IMR-90 (cell line): ENCODE data around the gene B3GNT9. TPM values are rescaled to one million over a fixed set of nuclear protein-coding genes. Genes with fewer than 3 reads are reported as not detected.

ENCODE experiments used
- ATAC-seq: fragments of 200-7000 bp; cut with Tn5 transposase; 2 replicates; pipeline ENCODE4 v1.9.1; 2020; ENCODE audit warnings: low read depth, mild to moderate bottlenecking, moderate library complexity
- BruUV-seq: library from RNA; stranded (reverse); fragments of 400-500 nt; replicated peaks from 2 replicates; lab custom pipeline; 2021; lab: Mats Ljungman, UMichigan
- CTCF ChIA-PET: fragments of 300-600 bp; formaldehyde crosslinking; extraction: SDS; loops from one replicate; lab custom pipeline; 2021; ENCODE audit warnings: antibody characterized with exemption; lab: Yijun Ruan, JAX
- POLR2A ChIA-PET: fragments of 300-600 bp; sonication (Branson Sonifier 250); formaldehyde crosslinking; loops from one replicate; lab custom pipeline; 2022; ENCODE audit warnings: antibody characterized with exemption; ENCODE audit not compliant: unreplicated experiment; lab: Charles Lee
- DNase-seq: peaks from one replicate; pipeline ENCODE4 v3.0.0; 2013
- H2AFZ ChIP-seq: replicated peaks from 2 replicates; pipeline ENCODE3; 2013; ENCODE audit warnings: low read length, mild to moderate bottlenecking; ENCODE audit not compliant: poor library complexity
- H2AK5ac ChIP-seq: 2 replicates; pipeline ENCODE4 v1.6.1; 2013; ENCODE audit warnings: low read depth, low read length, inconsistent platforms
- H2AK9ac ChIP-seq: replicated peaks from 2 replicates; pipeline ENCODE3; 2013; ENCODE audit warnings: mild to moderate bottlenecking, low read depth, low read length, moderate library complexity; ENCODE audit not compliant: poor library complexity
- H2BK120ac ChIP-seq: 2 replicates; pipeline ENCODE4 v1.6.1; 2013; ENCODE audit warnings: low read depth, low read length, inconsistent platforms
- H2BK15ac ChIP-seq: 3 replicates; pipeline ENCODE4 v1.6.1; 2013; ENCODE audit warnings: low read depth, low read length, inconsistent platforms
- H2BK20ac ChIP-seq: 2 replicates; pipeline ENCODE4 v1.6.1; 2013; ENCODE audit warnings: low read depth, mild to moderate bottlenecking, inconsistent platforms, low read length, moderate library complexity
- H2BK5ac ChIP-seq: 2 replicates; pipeline ENCODE4 v1.6.1; 2013; ENCODE audit warnings: mild to moderate bottlenecking, low read depth, low read length, inconsistent platforms; ENCODE audit not compliant: poor library complexity, severe bottlenecking
- H3K14ac ChIP-seq: replicated peaks from 2 replicates; pipeline ENCODE4 v1.6.1; 2013; ENCODE audit warnings: low read depth, low read length, inconsistent platforms
- H3K18ac ChIP-seq: 2 replicates; pipeline ENCODE4 v1.6.1; 2013; ENCODE audit warnings: low read depth, low read length, control low read depth
- H3K23ac ChIP-seq: 2 replicates; pipeline ENCODE4 v1.6.1; 2013; ENCODE audit warnings: low read depth, low read length, inconsistent platforms
- H3K27ac ChIP-seq: 2 replicates; pipeline ENCODE4 v1.5.1; 2013; ENCODE audit warnings: mild to moderate bottlenecking, control low read depth, low read length; ENCODE audit not compliant: insufficient read depth
- H3K27me3 ChIP-seq: 2 replicates; pipeline ENCODE4 v1.6.1; 2013; ENCODE audit warnings: low read length; ENCODE audit not compliant: control insufficient read depth, insufficient read depth
- H3K36me3 ChIP-seq: 2 replicates; pipeline ENCODE4 v1.6.1; 2013; ENCODE audit warnings: low read length, mixed read lengths; ENCODE audit not compliant: control insufficient read depth, insufficient read depth
- H3K4ac ChIP-seq: 2 replicates; pipeline ENCODE4 v1.6.1; 2013; ENCODE audit warnings: low read depth, low read length, inconsistent platforms
- H3K4me1 ChIP-seq: 2 replicates; pipeline ENCODE4 v1.6.1; 2013; ENCODE audit warnings: low read length, mixed read lengths; ENCODE audit not compliant: control insufficient read depth, insufficient read depth
- H3K4me2 ChIP-seq: 2 replicates; pipeline ENCODE4 v1.6.1; 2013; ENCODE audit warnings: low read depth, mild to moderate bottlenecking, control low read depth, low read length, moderate library complexity
- H3K4me3 ChIP-seq: 2 replicates; pipeline ENCODE4 v1.5.1; 2013; ENCODE audit warnings: low read depth, mild to moderate bottlenecking, control low read depth, low read length, moderate library complexity; ENCODE audit not compliant: insufficient read depth
- H3K56ac ChIP-seq: 2 replicates; pipeline ENCODE4 v1.6.1; 2013; ENCODE audit warnings: low read length, inconsistent platforms; ENCODE audit not compliant: insufficient read depth; ENCODE audit errors: extremely low read depth
- H3K79me1 ChIP-seq, 2 experiments: 2 replicates each; pipeline ENCODE4 v1.6.1; 2013; ENCODE audit warnings: low read length in 2 of 2, inconsistent platforms in 1 of 2, low read depth in 1 of 2
- H3K9ac ChIP-seq: 2 replicates; pipeline ENCODE4 v1.6.1; 2013; ENCODE audit warnings: low read depth, low read length, control low read depth
- H3K9me1 ChIP-seq: 2 replicates; pipeline ENCODE4 v1.6.1; 2013; ENCODE audit warnings: low read length, inconsistent platforms; ENCODE audit not compliant: insufficient read depth
- H3K9me3 ChIP-seq: 2 replicates; pipeline ENCODE4 v1.6.1; 2013; ENCODE audit warnings: low read length; ENCODE audit not compliant: control insufficient read depth, insufficient read depth
- H4K20me1 ChIP-seq: 2 replicates; pipeline ENCODE4 v1.6.1; 2013; ENCODE audit warnings: low read length, inconsistent platforms; ENCODE audit not compliant: insufficient read depth
- H4K5ac ChIP-seq: 2 replicates; pipeline ENCODE4 v1.6.1; 2013; ENCODE audit warnings: mild to moderate bottlenecking, low read depth, low read length, control low read depth
- H4K8ac ChIP-seq, 2 experiments: 2 replicates each; pipeline ENCODE4 v1.6.1; 2013; ENCODE audit warnings: low read depth in 2 of 2, low read length in 2 of 2, control low read depth in 1 of 2, inconsistent platforms in 1 of 2
- H4K91ac ChIP-seq: 2 replicates; pipeline ENCODE4 v1.6.1; 2013; ENCODE audit warnings: low read depth, low read length, inconsistent platforms; ENCODE audit not compliant: insufficient read depth
- MXI1 ChIP-seq: IDR thresholded peaks from 2 replicates; pipeline ENCODE4 v1.6.1; 2012; ENCODE audit warnings: low read depth, mild to moderate bottlenecking, low read length, moderate library complexity, borderline replicate concordance
- WGBS, 2 experiments: methylation state at CpG; one replicate each; pipeline versions ENCODE4 v1.1.5 to v1.1.7; 2013; ENCODE audit warnings: missing lambda C conversion rate in 2 of 2; ENCODE audit not compliant: insufficient read length in 1 of 2; ENCODE audit errors: extremely low coverage in 2 of 2; 5-methylcytosine and 5-hydroxymethylcytosine counted together
- dilution Hi-C: fragments of 300-500 bp; cut with HindIII; formaldehyde crosslinking; loops from one replicate; pipeline ENCODE4 v1.14.3; 2018; ENCODE audit warnings: low sequenced_read_pairs; ENCODE audit not compliant: unreplicated experiment
- in situ Hi-C: fragments of 300-500 bp; cut with MboI; formaldehyde crosslinking; loops from 3 replicates; pipeline ENCODE4 v1.14.3; 2019; ENCODE audit warnings: low sequenced_read_pairs, inconsistent platforms, mixed read lengths
- intact Hi-C: fragments of 100-400 bp; cut with micrococcal nuclease; formaldehyde crosslinking; loops from 2 replicates; pipeline ENCODE4 v1.10.0; 2022
- polyA plus RNA-seq, 3 experiments: library from polyadenylated mRNA; depleted of rRNA; stranded (reverse); fragments of >200 nt; gene quantifications; 2 replicates each; pipeline ENCODE4 v1.2.3, GENCODE V29; 2012; ENCODE audit warnings: low replicate concordance in 1 of 3
- total RNA-seq: library from RNA; depleted of rRNA; stranded (reverse); fragments of >200 nt; gene quantifications from 2 replicates; pipeline ENCODE4 v1.2.3, GENCODE V29; 2012
- TF ChIP-seq, protein P1 (sequence below): fragments of 150-350 bp; IDR thresholded peaks from 2 replicates; pipeline ENCODE4 v1.6.1; 2017; ENCODE audit warnings: mild to moderate bottlenecking, antibody characterized with exemption, low read length, low read depth

The B3GNT9 gene
- total and polyA plus RNA-seq, 2 of the 4 experiments (the other 2 are of a cell fraction): 5.0 to 12.0 TPM

DNA sequence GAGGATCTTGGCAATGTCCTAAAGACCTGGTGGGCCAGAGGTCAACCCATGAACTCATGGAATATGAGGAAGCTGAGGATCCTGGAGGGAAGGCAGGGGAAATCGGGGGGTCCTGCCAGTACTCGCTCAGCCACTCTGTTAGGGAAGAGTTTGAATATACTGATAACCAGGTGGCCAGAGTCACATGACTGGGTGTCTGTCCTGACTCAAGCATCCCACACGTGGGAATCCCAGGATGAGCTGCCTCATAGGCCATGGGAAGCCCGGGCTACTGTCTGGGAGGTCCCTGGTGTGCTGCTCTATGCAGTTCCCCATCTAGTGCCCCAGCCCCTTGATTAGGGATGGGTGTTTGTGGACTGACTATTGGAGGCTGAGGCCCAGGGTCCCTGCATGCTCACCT is 37.5 kb upstream of the B3GNT9 start:
- peaks cover 2% of the 10 kb centered on the region; the same call in 1 of the 2 replicates for H3K36me3 ChIP-seq
- 83% methylated on average over 2 of the region's 4 CpGs; no CpG with 5 or more reads in 1 of the 2 experiments for WGBS, 2 experiments
- H3K18ac ChIP-seq: no peak overlapping the region
- H3K14ac ChIP-seq: no peak overlapping the region
- ATAC-seq (no peak), DNase-seq (no peak)
- no peak overlapping the region for H3K23ac ChIP-seq
- no peak overlapping the region for H3K4ac ChIP-seq
- no peak overlapping the region for H2BK120ac ChIP-seq
- no peak overlapping the region for H3K9ac ChIP-seq
- H3K9me1 ChIP-seq: peaks cover 22% of the 10 kb centered on the region
- no peak overlapping the region for H2BK15ac ChIP-seq
- no peak overlapping the region for H3K4me3 ChIP-seq
- H2AFZ ChIP-seq: no peak overlapping the region
- H3K4me1 ChIP-seq: peaks cover 19% of the 10 kb centered on the region
- intact Hi-C loops (loop anchor here (10.0 kb wide), 1 partner anchor 174 kb away; no protein-coding TSS in a partner anchor), in situ Hi-C loops (no loop called here), dilution Hi-C loops (no loop called here)
- H3K27ac ChIP-seq: no peak overlapping the region
- no peak overlapping the region for H3K4me2 ChIP-seq
- H2BK20ac ChIP-seq: no peak overlapping the region
- no TSS peak for BruUV-seq
- peaks cover 16% of the 10 kb centered on the region for H4K20me1 ChIP-seq
- no peak overlapping the region for H4K8ac ChIP-seq
- no peak overlapping the region for H2BK5ac ChIP-seq
- peaks cover 10 to 19% of the 10 kb centered on the region in 2 experiments; a peak in 3 of 4 replicates for H3K79me1 ChIP-seq
- H2AK5ac ChIP-seq: no peak overlapping the region
- TF ChIP-seq MXI1: no peak
- TF ChIP-seq, protein P1, sequence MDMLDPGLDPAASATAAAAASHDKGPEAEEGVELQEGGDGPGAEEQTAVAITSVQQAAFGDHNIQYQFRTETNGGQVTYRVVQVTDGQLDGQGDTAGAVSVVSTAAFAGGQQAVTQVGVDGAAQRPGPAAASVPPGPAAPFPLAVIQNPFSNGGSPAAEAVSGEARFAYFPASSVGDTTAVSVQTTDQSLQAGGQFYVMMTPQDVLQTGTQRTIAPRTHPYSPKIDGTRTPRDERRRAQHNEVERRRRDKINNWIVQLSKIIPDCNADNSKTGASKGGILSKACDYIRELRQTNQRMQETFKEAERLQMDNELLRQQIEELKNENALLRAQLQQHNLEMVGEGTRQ: 0 out of 2 replicates have a peak, but pooled peaks have one; percentile 20
- H4K91ac ChIP-seq: no peak overlapping the region
- no peak overlapping the region for H4K5ac ChIP-seq
- POLR2A ChIA-PET: no interaction called here
- no peak overlapping the region for H3K56ac ChIP-seq
- no peaks in the 10 kb centered on the region for H3K9me3 ChIP-seq
- CTCF ChIA-PET: no interaction called here
- no peaks in the 10 kb centered on the region for H3K27me3 ChIP-seq
- H2AK9ac ChIP-seq: no peak overlapping the region
